ENCODE data around the gene ZNF710. TPM values are rescaled to one million over a fixed set of nuclear protein-coding genes. Genes with fewer than 3 reads are reported as not detected.

The ZNF710 gene
- total RNA-seq, 2 experiments from 2014 or later: 15.4 to 16.7 TPM

- peaks cover 9% of the 10 kb centered on the region for H3K4me1 Mint-ChIP-seq
- peak overlapping the region; percentile 66 for H3K27ac Mint-ChIP-seq
- no peaks in the 10 kb centered on the region for H3K9me3 Mint-ChIP-seq
- peaks cover 2% of the 10 kb centered on the region for H3K36me3 Mint-ChIP-seq
- DNase-seq (no peak), ATAC-seq (ENCODE audit: low read depth) (no peak)
- POLR2A ChIA-PET: interaction anchor here (0.7 to 1.4 kb wide), 2 partner anchors 20 to 42 kb away, joined by 3 to 4 read pairs; no protein-coding TSS in a partner anchor
- no peak overlapping the region for H3K4me3 Mint-ChIP-seq
- no peaks in the 10 kb centered on the region for H3K27me3 Mint-ChIP-seq
Measured at GRCh38 chr15:90053685-90054466, 52.8 kb downstream of the ZNF710 start.

GRCh38 chr15:90054618-90055097 is 53.5 kb downstream of the ZNF710 start:
- Mint-ChIP-seq H3K36me3 (peaks cover 2% of the 10 kb centered on the region), H3K4me1 (peaks cover 15% of the 10 kb centered on the region), H3K9me3 (no peaks in the 10 kb centered on the region), H3K27ac (no peak overlapping the region), H3K27me3 (no peaks in the 10 kb centered on the region), H3K4me3 (no peak overlapping the region)
- DNase-seq (no peak), ATAC-seq (ENCODE audit: low read depth) (no peak)
- POLR2A ChIA-PET: interaction anchor here (1.4 kb wide), 1 partner anchor 20 kb away, joined by 4 read pairs; no protein-coding TSS in a partner anchor

GRCh38 chr15:90055182-90055581 is 54.1 kb downstream of the ZNF710 start:
- Mint-ChIP-seq H3K4me1 (peaks cover 19% of the 10 kb centered on the region), H3K27me3 (no peaks in the 10 kb centered on the region), H3K27ac (no peak overlapping the region), H3K36me3 (peaks cover 2% of the 10 kb centered on the region), H3K9me3 (no peaks in the 10 kb centered on the region), H3K4me3 (no peak overlapping the region)
- POLR2A ChIA-PET: interaction anchor here (1.4 kb wide), 1 partner anchor 21 kb away, joined by 4 read pairs; no protein-coding TSS in a partner anchor
- DNase-seq: no peak
- no peak for ATAC-seq (ENCODE audit: low read depth)

GRCh38 chr15:90056529-90056928 is 55.4 kb downstream of the ZNF710 start:
- ATAC-seq (ENCODE audit: low read depth) (no peak), DNase-seq (no peak)
- no peaks in the 10 kb centered on the region for H3K9me3 Mint-ChIP-seq
- POLR2A ChIA-PET: no interaction called here
- H3K27ac Mint-ChIP-seq: no peak overlapping the region
- H3K4me3 Mint-ChIP-seq: no peak overlapping the region
- no peaks in the 10 kb centered on the region for H3K27me3 Mint-ChIP-seq
- peaks cover 2% of the 10 kb centered on the region for H3K36me3 Mint-ChIP-seq
- peaks cover 21% of the 10 kb centered on the region for H3K4me1 Mint-ChIP-seq

- Mint-ChIP-seq H3K27ac (peak overlapping the region; percentile 64), H3K27me3 (no peaks in the 10 kb centered on the region), H3K4me1 (peaks cover 26% of the 10 kb centered on the region), H3K9me3 (no peaks in the 10 kb centered on the region), H3K36me3 (peaks cover 2% of the 10 kb centered on the region), H3K4me3 (no peak overlapping the region)
- ATAC-seq (ENCODE audit: low read depth) (no peak), DNase-seq (no peak)
- POLR2A ChIA-PET: no interaction called here
Measured at GRCh38 chr15:90058308-90058707, 57.2 kb downstream of the ZNF710 start.

GRCh38 chr15:90058775-90059174 is 57.7 kb downstream of the ZNF710 start:
- peak overlapping the region; percentile 91 for H3K27ac Mint-ChIP-seq
- ATAC-seq (ENCODE audit: low read depth): no peak
- DNase-seq: no peak
- no peaks in the 10 kb centered on the region for H3K27me3 Mint-ChIP-seq
- peak overlapping the region; percentile 39 for H3K4me3 Mint-ChIP-seq
- H3K4me1 Mint-ChIP-seq: peaks cover 28% of the 10 kb centered on the region
- POLR2A ChIA-PET: interaction anchor here (1.1 to 1.3 kb wide), 4 partner anchors 24 to 56 kb away, joined by 3 to 6 read pairs (median 5); no protein-coding TSS in a partner anchor
- H3K36me3 Mint-ChIP-seq: peaks cover 2% of the 10 kb centered on the region
- H3K9me3 Mint-ChIP-seq: no peaks in the 10 kb centered on the region

- Mint-ChIP-seq H3K27me3 (no peaks in the 10 kb centered on the region), H3K36me3 (peaks cover 2% of the 10 kb centered on the region), H3K4me3 (peak overlapping the region; percentile 66), H3K4me1 (peaks cover 27% of the 10 kb centered on the region), H3K27ac (peak overlapping the region; percentile 91), H3K9me3 (no peaks in the 10 kb centered on the region)
- ATAC-seq (ENCODE audit: low read depth): peak; percentile 99
- POLR2A ChIA-PET: interaction anchor here (0.9 to 1.4 kb wide), 7 partner anchors 12 to 57 kb away, joined by 3 to 6 read pairs (median 5); no protein-coding TSS in a partner anchor
- DNase-seq: peak; percentile 77
Measured at GRCh38 chr15:90059208-90059985, 58.3 kb downstream of the ZNF710 start.

GRCh38 chr15:90060797-90061196 is 59.7 kb downstream of the ZNF710 start:
- Mint-ChIP-seq H3K9me3 (no peaks in the 10 kb centered on the region), H3K4me3 (no peak overlapping the region), H3K27me3 (no peaks in the 10 kb centered on the region), H3K36me3 (no peaks in the 10 kb centered on the region), H3K4me1 (peaks cover 27% of the 10 kb centered on the region), H3K27ac (peak overlapping the region; percentile 21)
- ATAC-seq (ENCODE audit: low read depth): no peak
- no peak for DNase-seq
- POLR2A ChIA-PET: interaction anchor here (1.4 kb wide), 1 partner anchor 167 kb away, joined by 5 read pairs; the partner anchor contains the start of gene AP3S2

GRCh38 chr15:90062023-90062442 is 60.9 kb downstream of the ZNF710 start:
- POLR2A ChIA-PET: no interaction called here
- Mint-ChIP-seq H3K4me3 (no peak overlapping the region), H3K4me1 (peaks cover 27% of the 10 kb centered on the region), H3K27ac (peak overlapping the region; percentile 55), H3K27me3 (no peaks in the 10 kb centered on the region), H3K9me3 (no peaks in the 10 kb centered on the region), H3K36me3 (no peaks in the 10 kb centered on the region)
- ATAC-seq (ENCODE audit: low read depth) (no peak), DNase-seq (no peak)

GRCh38 chr15:90062462-90062932 is 61.4 kb downstream of the ZNF710 start:
- no peaks in the 10 kb centered on the region for H3K27me3 Mint-ChIP-seq
- no peaks in the 10 kb centered on the region for H3K9me3 Mint-ChIP-seq
- no peak overlapping the region for H3K27ac Mint-ChIP-seq
- DNase-seq (no peak), ATAC-seq (ENCODE audit: low read depth) (no peak)
- no peak overlapping the region for H3K4me3 Mint-ChIP-seq
- no peaks in the 10 kb centered on the region for H3K36me3 Mint-ChIP-seq
- H3K4me1 Mint-ChIP-seq: peaks cover 27% of the 10 kb centered on the region
- POLR2A ChIA-PET: no interaction called here

GRCh38 chr15:90062973-90063769 is 62.0 kb downstream of the ZNF710 start:
- no peak for ATAC-seq (ENCODE audit: low read depth)
- POLR2A ChIA-PET: interaction anchor here (0.7 kb wide), 2 partner anchors 28 to 76 kb away, joined by 3 read pairs; no protein-coding TSS in a partner anchor
- Mint-ChIP-seq H3K36me3 (no peaks in the 10 kb centered on the region), H3K4me1 (peaks cover 26% of the 10 kb centered on the region), H3K27ac (no peak overlapping the region), H3K27me3 (no peaks in the 10 kb centered on the region), H3K9me3 (no peaks in the 10 kb centered on the region), H3K4me3 (no peak overlapping the region)
- DNase-seq: no peak

- Mint-ChIP-seq H3K9me3 (no peaks in the 10 kb centered on the region), H3K36me3 (no peaks in the 10 kb centered on the region), H3K27ac (no peak overlapping the region), H3K4me3 (no peak overlapping the region), H3K27me3 (no peaks in the 10 kb centered on the region), H3K4me1 (peaks cover 23% of the 10 kb centered on the region)
- DNase-seq: no peak
- ATAC-seq (ENCODE audit: low read depth): no peak
- POLR2A ChIA-PET: interaction anchor here (0.7 kb wide), 2 partner anchors 29 to 77 kb away, joined by 3 read pairs; no protein-coding TSS in a partner anchor
Measured at GRCh38 chr15:90063770-90064247, 62.7 kb downstream of the ZNF710 start.
